Measurements from ENCODE around the gene CD40.

DNA sequence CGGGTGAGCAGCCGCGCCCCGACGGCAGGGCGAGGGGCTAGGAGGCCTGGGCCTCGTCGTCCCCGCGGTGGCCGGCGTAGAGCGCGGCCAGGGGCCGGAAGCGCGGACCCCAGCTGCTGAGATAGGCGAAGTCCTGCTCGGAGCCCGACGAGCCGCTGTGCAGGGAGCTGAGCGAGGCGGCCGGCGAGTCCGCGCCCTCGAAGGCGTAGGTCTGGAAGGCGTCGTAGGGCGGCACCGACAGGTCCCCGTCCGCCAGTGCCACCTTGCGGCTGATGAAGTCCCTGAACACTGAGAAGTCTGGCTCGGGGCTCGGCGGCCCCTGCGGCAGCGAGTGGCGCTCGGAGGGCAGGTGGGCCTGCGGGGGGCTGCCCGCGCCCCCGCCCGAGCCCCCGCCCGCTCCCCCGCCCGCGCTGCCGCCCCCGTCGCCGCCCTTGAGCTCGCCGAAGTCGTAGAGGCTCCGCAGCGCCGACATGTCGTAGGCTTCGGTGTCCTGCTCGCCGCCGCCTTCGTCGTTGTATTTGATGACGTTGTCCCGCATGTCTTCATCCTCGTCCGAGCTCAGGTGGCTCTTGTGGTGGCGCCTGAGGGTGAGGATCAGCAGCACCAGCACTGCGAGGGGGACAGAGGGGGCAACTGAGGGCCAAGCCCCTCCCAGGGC lies 56.5 kb downstream of the CD40 start:
- TF ChIP-seq RAD21 (IDR thresholded peaks at IDR 0.05; ENCODE audit: low read length) (peak; percentile 45), POLR2A (IDR thresholded peaks at IDR 0.05; ENCODE audit: low read depth, low read length) (no peak), SMC3 (IDR thresholded peaks at IDR 0.05; ENCODE audit: low read depth, low read length) (no peak), FOS (IDR thresholded peaks at IDR 0.05; ENCODE audit: low read depth, low read length) (no peak), RCOR1 (IDR thresholded peaks at IDR 0.05; ENCODE audit: insufficient replicate concordance, low read length) (no peak), MAFK (IDR thresholded peaks at IDR 0.05; ENCODE audit: low read depth, low read length) (no peak), CEBPB (IDR thresholded peaks at IDR 0.05; ENCODE audit: low read depth, low read length) (no peak), RFX5 (IDR thresholded peaks at IDR 0.05; ENCODE audit: low read depth, low read length) (no peak), NFE2L2 (IDR thresholded peaks at IDR 0.05; ENCODE audit: low read depth, low read length) (no peak)
- TF ChIP-seq, protein P1, sequence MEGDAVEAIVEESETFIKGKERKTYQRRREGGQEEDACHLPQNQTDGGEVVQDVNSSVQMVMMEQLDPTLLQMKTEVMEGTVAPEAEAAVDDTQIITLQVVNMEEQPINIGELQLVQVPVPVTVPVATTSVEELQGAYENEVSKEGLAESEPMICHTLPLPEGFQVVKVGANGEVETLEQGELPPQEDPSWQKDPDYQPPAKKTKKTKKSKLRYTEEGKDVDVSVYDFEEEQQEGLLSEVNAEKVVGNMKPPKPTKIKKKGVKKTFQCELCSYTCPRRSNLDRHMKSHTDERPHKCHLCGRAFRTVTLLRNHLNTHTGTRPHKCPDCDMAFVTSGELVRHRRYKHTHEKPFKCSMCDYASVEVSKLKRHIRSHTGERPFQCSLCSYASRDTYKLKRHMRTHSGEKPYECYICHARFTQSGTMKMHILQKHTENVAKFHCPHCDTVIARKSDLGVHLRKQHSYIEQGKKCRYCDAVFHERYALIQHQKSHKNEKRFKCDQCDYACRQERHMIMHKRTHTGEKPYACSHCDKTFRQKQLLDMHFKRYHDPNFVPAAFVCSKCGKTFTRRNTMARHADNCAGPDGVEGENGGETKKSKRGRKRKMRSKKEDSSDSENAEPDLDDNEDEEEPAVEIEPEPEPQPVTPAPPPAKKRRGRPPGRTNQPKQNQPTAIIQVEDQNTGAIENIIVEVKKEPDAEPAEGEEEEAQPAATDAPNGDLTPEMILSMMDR (conservative IDR thresholded peaks at IDR 0.05; ENCODE audit: low read depth, low read length): peak; percentile 49
- TF ChIP-seq, protein P2, sequence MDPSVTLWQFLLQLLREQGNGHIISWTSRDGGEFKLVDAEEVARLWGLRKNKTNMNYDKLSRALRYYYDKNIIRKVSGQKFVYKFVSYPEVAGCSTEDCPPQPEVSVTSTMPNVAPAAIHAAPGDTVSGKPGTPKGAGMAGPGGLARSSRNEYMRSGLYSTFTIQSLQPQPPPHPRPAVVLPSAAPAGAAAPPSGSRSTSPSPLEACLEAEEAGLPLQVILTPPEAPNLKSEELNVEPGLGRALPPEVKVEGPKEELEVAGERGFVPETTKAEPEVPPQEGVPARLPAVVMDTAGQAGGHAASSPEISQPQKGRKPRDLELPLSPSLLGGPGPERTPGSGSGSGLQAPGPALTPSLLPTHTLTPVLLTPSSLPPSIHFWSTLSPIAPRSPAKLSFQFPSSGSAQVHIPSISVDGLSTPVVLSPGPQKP (IDR thresholded peaks at IDR 0.05; ENCODE audit: borderline replicate concordance, low read depth, low read length): no peak
- TF ChIP-seq, protein P3, sequence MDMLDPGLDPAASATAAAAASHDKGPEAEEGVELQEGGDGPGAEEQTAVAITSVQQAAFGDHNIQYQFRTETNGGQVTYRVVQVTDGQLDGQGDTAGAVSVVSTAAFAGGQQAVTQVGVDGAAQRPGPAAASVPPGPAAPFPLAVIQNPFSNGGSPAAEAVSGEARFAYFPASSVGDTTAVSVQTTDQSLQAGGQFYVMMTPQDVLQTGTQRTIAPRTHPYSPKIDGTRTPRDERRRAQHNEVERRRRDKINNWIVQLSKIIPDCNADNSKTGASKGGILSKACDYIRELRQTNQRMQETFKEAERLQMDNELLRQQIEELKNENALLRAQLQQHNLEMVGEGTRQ (IDR thresholded peaks at IDR 0.05; ENCODE audit: low read depth, low read length): no peak

Measured in IMR-90 (cell line).